AG10803 (cell line): ENCODE data around the gene SLFN11.
A peak's percentile ranks its signal among the peaks of the same experiment; 100 is the strongest.

Source experiments
- DNase-seq: peaks from one replicate; pipeline ENCODE4 v3.0.0; 2010; ENCODE audit warnings: low read depth
- H3K4me3 ChIP-seq: 2 replicates; pipeline ENCODE4 v1.5.1; 2011; ENCODE audit warnings: mild to moderate bottlenecking, low read length, control low read depth
- TF ChIP-seq, protein P1 (sequence below): conservative IDR thresholded peaks from 2 replicates; pipeline ENCODE4 v1.5.1; 2011; ENCODE audit warnings: mild to moderate bottlenecking, low read length, control low read depth, inconsistent platforms

Gene SLFN11

GRCh38 chr17:35352284-35352683 lies 21.1 kb downstream of the SLFN11 start:
- no peak for DNase-seq
- no peak overlapping the region for H3K4me3 ChIP-seq
- TF ChIP-seq, protein P1, sequence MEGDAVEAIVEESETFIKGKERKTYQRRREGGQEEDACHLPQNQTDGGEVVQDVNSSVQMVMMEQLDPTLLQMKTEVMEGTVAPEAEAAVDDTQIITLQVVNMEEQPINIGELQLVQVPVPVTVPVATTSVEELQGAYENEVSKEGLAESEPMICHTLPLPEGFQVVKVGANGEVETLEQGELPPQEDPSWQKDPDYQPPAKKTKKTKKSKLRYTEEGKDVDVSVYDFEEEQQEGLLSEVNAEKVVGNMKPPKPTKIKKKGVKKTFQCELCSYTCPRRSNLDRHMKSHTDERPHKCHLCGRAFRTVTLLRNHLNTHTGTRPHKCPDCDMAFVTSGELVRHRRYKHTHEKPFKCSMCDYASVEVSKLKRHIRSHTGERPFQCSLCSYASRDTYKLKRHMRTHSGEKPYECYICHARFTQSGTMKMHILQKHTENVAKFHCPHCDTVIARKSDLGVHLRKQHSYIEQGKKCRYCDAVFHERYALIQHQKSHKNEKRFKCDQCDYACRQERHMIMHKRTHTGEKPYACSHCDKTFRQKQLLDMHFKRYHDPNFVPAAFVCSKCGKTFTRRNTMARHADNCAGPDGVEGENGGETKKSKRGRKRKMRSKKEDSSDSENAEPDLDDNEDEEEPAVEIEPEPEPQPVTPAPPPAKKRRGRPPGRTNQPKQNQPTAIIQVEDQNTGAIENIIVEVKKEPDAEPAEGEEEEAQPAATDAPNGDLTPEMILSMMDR: no peak

- no peak overlapping the region for H3K4me3 ChIP-seq
- TF ChIP-seq, protein P1: no peak
- DNase-seq: no peak
These were observed 22.9 kb downstream of the SLFN11 start for GRCh38 chr17:35350493-35350892.

DNA sequence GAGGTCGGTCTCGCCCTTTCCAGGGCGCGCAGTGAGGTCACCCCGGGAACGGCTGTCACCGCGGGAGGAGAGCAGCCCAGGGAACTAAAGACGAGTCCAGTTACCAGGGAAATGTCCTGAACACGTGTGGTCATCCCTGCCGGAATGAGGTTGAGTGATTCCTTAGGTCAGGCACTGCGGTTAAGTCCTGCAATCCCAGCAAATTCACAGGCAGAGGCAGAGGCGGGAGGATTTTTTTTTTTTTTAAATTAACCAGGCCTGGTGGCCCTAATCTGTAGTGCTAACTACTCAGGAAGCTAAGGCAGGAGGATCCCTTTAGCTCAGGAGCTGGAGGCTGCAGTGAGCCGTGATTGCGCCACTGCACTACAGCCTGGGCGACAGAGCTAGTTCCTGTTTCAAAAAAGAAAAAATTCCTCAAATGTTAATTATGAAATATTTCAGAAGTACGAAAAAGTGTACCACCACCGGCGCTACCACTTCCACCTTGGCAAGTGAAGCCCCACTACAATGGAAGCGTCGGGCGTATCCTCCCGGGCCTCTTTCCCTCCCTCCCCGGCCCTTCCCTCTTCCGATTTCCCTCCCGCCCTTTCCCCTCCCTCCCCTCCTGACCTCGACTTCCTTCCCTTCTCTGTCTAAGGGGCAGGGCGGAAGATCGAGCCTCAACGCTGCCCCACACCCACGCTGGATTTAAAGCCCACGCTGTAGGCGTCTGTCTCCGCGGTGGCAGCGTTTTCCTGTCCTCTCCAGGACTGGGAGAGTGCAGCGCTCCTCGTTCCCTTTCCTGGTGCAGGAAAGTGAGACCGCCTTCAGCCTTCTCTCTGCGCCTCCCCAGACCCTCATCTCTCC lies 27.3 kb downstream of the SLFN11 start:
- H3K4me3 ChIP-seq: peak overlapping the region; percentile 64
- peak; percentile 52 for DNase-seq

GRCh38 chr17:35345445-35345925 lies 27.9 kb downstream of the SLFN11 start:
- no peak for DNase-seq
- TF ChIP-seq, protein P1: no peak
- peak overlapping the region; percentile 64 for H3K4me3 ChIP-seq

More for the DNA sequence above, 27.3 kb downstream of the SLFN11 start:
- TF ChIP-seq, protein P1: no peak

DNA sequence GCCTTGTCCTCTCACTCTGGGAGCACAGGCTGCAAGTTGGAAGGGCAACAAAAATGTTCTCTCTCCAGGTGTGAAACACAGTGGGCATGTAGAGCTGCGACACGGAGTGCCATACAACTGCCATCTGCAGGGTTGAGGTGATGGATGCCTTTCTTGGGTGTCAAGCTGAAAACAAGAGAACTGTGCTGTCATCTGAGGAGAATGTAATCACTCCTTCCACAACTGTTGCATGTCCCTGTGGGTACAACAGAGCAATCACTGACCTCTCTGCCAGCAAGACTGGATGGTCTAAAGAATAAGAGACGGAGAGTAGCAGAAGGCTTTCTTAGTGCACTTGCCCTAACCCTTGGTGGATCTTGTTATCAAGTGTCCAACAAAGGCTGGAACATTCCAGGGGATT lies 29.2 kb downstream of the SLFN11 start:
- TF ChIP-seq, protein P1: no peak
- no peak for DNase-seq
- no peak overlapping the region for H3K4me3 ChIP-seq

DNA sequence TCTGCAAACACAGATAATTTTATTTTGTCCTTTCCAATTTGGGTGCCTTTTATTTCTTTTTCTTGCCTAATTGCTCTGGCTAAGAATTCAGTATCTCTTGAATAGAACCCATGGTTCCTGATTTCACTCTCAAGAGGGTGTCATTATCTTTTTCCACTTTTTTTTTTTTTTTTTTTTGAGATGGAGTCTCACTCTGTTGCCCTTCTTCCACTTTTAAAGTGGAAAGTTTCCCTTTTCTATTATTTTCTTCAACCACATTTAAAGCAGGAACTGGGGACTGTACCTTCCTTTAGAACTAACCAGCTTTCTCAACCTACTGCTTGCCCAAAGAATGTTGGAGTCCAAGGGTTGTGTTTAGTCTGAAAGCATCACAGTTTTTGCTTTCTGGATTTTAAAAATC lies 31.1 kb downstream of the SLFN11 start:
- DNase-seq: no peak
- TF ChIP-seq, protein P1: no peak
- H3K4me3 ChIP-seq: no peak overlapping the region

DNA sequence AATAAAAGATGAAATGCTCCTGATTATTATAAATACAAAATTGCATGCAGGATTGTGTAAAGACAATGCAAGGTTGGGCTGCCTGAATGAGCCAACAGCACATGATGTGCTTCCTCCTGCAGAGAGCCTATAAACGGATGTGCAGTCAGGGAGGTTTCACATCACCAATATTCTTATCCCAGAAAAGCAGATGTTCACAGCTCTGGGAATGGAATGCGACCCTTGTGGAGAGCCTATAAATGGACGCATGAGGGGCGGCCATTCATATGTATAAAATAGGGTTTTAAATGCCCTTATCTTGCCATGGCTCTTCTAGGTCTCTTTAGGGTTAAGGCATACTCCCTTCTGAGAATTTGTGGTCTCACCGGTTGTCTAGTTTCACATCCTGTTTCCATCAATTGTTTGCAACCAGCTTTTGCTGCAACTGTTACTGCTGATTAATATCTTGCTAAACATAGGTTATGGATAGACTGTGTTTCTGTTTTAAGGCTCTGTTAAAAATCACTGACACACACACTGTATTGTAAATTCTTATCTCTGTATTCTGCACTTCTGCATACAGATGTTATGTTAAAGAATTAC lies 31.9 kb downstream of the SLFN11 start:
- DNase-seq: no peak
- H3K4me3 ChIP-seq: no peak overlapping the region
- TF ChIP-seq, protein P1: no peak
